Activated CD8-positive, alpha-beta T cell treated with anti-CD3 and anti-CD28 coated beads for 36 hours (primary cell): ENCODE measurements around the gene VSTM2L. TPM values are rescaled to one million over a fixed set of nuclear protein-coding genes. Genes with fewer than 3 reads are reported as not detected.

ENCODE experiments used
- ATAC-seq: fragments of 200-7000 bp; cut with Tn5 transposase; one replicate; pipeline ENCODE4 v1.10.0; 2021; ENCODE audit warnings: mild to moderate bottlenecking, moderate library complexity
- CTCF ChIA-PET: fragments of 350-600 bp; sonication (Branson Sonifier 250); formaldehyde crosslinking; loops from one replicate; lab custom pipeline; 2021; ENCODE audit warnings: antibody characterized with exemption; lab: Charles Lee
- POLR2A ChIA-PET: fragments of 350-600 bp; sonication (Branson Sonifier 250); formaldehyde crosslinking; loops from one replicate; lab custom pipeline; 2021; ENCODE audit warnings: antibody characterized with exemption; lab: Charles Lee
- DNase-seq: peaks from one replicate; pipeline ENCODE4 v3.0.0-alpha.2; 2020
- H3K27ac Mint-ChIP-seq: one replicate; pipeline ENCODE4 v1.8.0; 2021; ENCODE audit warnings: mild to moderate bottlenecking, mixed read lengths
- H3K27me3 Mint-ChIP-seq: one replicate; pipeline ENCODE4 v1.8.0; 2021; ENCODE audit warnings: mixed read lengths
- H3K36me3 Mint-ChIP-seq: one replicate; pipeline ENCODE4 v1.8.0; 2021; ENCODE audit warnings: low read depth, mixed read lengths
- H3K4me1 Mint-ChIP-seq: one replicate; pipeline ENCODE4 v1.8.0; 2021; ENCODE audit warnings: low read depth, mixed read lengths
- H3K4me3 Mint-ChIP-seq: one replicate; pipeline ENCODE4 v1.8.0; 2021; ENCODE audit warnings: mild to moderate bottlenecking, moderate library complexity, mixed read lengths
- H3K9me3 Mint-ChIP-seq: one replicate; pipeline ENCODE4 v1.8.0; 2021; ENCODE audit warnings: mixed read lengths
- CTCF ChIP-seq: fragments of 200-600 bp; IDR thresholded peaks from one replicate; pipeline ENCODE4 v1.8.0; 2022; ENCODE audit warnings: antibody characterized with exemption, mild to moderate bottlenecking
- intact Hi-C: fragments of 100-400 bp; cut with micrococcal nuclease; formaldehyde crosslinking; loops from one replicate; pipeline ENCODE4 v1.10.0; 2022
- total RNA-seq, 2 experiments: library from RNA; stranded (reverse); gene quantifications; one replicate each; pipeline ENCODE4 v1.2.3, GENCODE V29; 2021

Gene VSTM2L
- total RNA-seq, 2 experiments from 2014 or later = not detected

GRCh38 chr20:37940858-37941257, 37.9 kb downstream of the VSTM2L start:
- CTCF ChIA-PET = no interaction called here
- POLR2A ChIA-PET = no interaction called here
- no peaks in the 10 kb centered on the region for H3K36me3 Mint-ChIP-seq
- DNase-seq = no peak
- H3K27ac Mint-ChIP-seq = no peak overlapping the region
- no peak overlapping the region for H3K4me3 Mint-ChIP-seq
- H3K27me3 Mint-ChIP-seq = no peaks in the 10 kb centered on the region
- intact Hi-C loops = no loop called here
- no peak for TF ChIP-seq CTCF
- no peaks in the 10 kb centered on the region for H3K4me1 Mint-ChIP-seq
- ATAC-seq = no peak
- H3K9me3 Mint-ChIP-seq = no peaks in the 10 kb centered on the region

- intact Hi-C loops = no loop called here
- Mint-ChIP-seq H3K27ac (no peak overlapping the region), H3K9me3 (no peaks in the 10 kb centered on the region), H3K4me3 (no peak overlapping the region), H3K27me3 (no peaks in the 10 kb centered on the region), H3K36me3 (no peaks in the 10 kb centered on the region), H3K4me1 (no peaks in the 10 kb centered on the region)
- no peak for TF ChIP-seq CTCF
- ChIA-PET CTCF (no interaction called here), POLR2A (no interaction called here)
- DNase-seq (no peak), ATAC-seq (no peak)
Measured at GRCh38 chr20:37941332-37941731, 38.4 kb downstream of the VSTM2L start.

GRCh38 chr20:37941992-37942391, 39.1 kb downstream of the VSTM2L start:
- CTCF ChIA-PET = no interaction called here
- Mint-ChIP-seq H3K4me3 (no peak overlapping the region), H3K27ac (no peak overlapping the region), H3K4me1 (no peaks in the 10 kb centered on the region), H3K27me3 (no peaks in the 10 kb centered on the region), H3K36me3 (no peaks in the 10 kb centered on the region), H3K9me3 (no peaks in the 10 kb centered on the region)
- intact Hi-C loops = no loop called here
- DNase-seq (no peak), ATAC-seq (no peak)
- TF ChIP-seq CTCF = no peak
- POLR2A ChIA-PET = no interaction called here

GRCh38 chr20:37943033-37943432, 40.1 kb downstream of the VSTM2L start:
- intact Hi-C loops = no loop called here
- ChIA-PET POLR2A (no interaction called here), CTCF (no interaction called here)
- H3K27me3 Mint-ChIP-seq = no peaks in the 10 kb centered on the region
- peaks cover 5% of the 10 kb centered on the region for H3K9me3 Mint-ChIP-seq
- DNase-seq (no peak), ATAC-seq (no peak)
- no peak overlapping the region for H3K4me3 Mint-ChIP-seq
- H3K4me1 Mint-ChIP-seq = no peaks in the 10 kb centered on the region
- H3K27ac Mint-ChIP-seq = no peak overlapping the region
- H3K36me3 Mint-ChIP-seq = no peaks in the 10 kb centered on the region
- TF ChIP-seq CTCF = no peak

- intact Hi-C loops = no loop called here
- Mint-ChIP-seq H3K9me3 (peaks cover 5% of the 10 kb centered on the region), H3K27ac (no peak overlapping the region), H3K36me3 (no peaks in the 10 kb centered on the region), H3K4me1 (no peaks in the 10 kb centered on the region), H3K4me3 (no peak overlapping the region), H3K27me3 (no peaks in the 10 kb centered on the region)
- DNase-seq (no peak), ATAC-seq (no peak)
- POLR2A ChIA-PET = interaction anchor here (0.5 kb wide), 1 partner anchor 403 kb away, joined by 3 read pairs; no protein-coding TSS in a partner anchor
- TF ChIP-seq CTCF = no peak
- CTCF ChIA-PET = no interaction called here
Measured at GRCh38 chr20:37943501-37944455, 40.9 kb downstream of the VSTM2L start.
